GM13976 (cell line): ENCODE measurements around the gene RNF138.

Experiments
- DNase-seq: peaks from one replicate; pipeline ENCODE4 v3.0.0; 2012; ENCODE audit warnings: low spot score
- in situ Hi-C: fragments of 300-500 bp; cut with MboI; formaldehyde crosslinking; loops from one replicate; pipeline ENCODE4 v1.12.0; 2022; ENCODE audit warnings: low sequenced_read_pairs, mixed read lengths, inconsistent platforms; ENCODE audit not compliant: unreplicated experiment
- TF ChIP-seq, protein P1 (sequence below): IDR thresholded peaks from 2 replicates; pipeline ENCODE4 v1.5.1; 2012; ENCODE audit warnings: borderline replicate concordance, mild to moderate bottlenecking; ENCODE audit not compliant: insufficient read depth; ENCODE audit errors: extremely low read depth, missing control alignments, control extremely low read depth

RNF138 gene, protein sequence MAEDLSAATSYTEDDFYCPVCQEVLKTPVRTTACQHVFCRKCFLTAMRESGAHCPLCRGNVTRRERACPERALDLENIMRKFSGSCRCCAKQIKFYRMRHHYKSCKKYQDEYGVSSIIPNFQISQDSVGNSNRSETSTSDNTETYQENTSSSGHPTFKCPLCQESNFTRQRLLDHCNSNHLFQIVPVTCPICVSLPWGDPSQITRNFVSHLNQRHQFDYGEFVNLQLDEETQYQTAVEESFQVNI

DNA sequence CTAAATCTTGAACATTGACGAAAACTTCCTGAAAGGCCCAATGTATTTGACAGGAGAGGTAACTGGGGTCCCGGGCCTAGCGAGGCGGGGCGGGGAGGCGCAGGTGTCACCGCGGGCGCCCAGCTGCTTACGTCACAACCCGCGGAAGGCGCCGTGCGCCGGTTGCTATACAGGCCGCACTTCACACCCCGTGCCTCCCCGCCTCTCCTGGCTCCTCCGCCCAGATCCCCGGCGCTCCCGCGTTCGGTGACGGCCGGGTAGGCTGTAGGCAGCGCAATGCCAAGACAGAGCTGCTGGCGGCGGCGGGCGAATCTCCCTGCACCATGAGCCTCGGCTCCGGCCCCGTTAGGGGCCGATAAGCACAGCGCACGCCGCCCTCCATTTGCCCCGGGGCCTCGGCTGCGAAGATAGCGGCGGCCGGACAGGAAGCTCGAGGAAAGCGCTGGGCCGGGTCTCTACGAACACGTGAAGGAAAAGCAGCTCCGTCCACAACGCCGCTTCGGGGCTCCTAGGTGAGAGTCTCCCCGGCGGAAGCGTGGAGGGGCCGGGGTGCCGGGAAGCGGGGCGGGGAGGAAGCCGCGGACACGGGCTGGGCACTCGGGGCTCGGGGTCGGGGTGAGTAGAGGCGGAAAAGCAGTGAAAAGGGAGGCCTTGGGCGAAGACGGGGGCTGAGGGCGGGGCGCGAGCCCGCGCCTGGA lies at the start of gene RNF138:
Gene RNF138 (plus strand): TSS at position 151 of the 698 bp plus-strand sequence. CDS start 903 bp downstream, outside the sequence.
- TF ChIP-seq, protein P1, sequence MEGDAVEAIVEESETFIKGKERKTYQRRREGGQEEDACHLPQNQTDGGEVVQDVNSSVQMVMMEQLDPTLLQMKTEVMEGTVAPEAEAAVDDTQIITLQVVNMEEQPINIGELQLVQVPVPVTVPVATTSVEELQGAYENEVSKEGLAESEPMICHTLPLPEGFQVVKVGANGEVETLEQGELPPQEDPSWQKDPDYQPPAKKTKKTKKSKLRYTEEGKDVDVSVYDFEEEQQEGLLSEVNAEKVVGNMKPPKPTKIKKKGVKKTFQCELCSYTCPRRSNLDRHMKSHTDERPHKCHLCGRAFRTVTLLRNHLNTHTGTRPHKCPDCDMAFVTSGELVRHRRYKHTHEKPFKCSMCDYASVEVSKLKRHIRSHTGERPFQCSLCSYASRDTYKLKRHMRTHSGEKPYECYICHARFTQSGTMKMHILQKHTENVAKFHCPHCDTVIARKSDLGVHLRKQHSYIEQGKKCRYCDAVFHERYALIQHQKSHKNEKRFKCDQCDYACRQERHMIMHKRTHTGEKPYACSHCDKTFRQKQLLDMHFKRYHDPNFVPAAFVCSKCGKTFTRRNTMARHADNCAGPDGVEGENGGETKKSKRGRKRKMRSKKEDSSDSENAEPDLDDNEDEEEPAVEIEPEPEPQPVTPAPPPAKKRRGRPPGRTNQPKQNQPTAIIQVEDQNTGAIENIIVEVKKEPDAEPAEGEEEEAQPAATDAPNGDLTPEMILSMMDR = no peak
- in situ Hi-C loops = no loop called here

DNA sequence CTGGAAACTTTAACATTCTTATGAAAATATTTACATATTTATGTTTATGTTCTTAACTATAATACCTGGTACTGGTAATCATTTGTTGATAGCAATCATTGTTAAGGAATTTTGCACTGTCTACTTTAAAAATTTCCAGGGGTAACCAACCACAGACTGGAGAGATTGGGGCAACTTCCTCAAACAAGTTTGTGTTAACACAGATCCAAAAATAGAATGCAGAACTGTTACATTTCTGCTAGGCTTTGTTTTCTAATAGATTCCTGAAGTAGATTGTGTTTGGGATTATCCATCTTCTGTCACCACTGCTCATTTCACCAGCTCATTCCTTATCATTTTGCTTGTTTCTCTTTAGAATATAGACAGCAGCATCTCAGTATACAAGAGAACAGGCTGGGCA lies 49.3 kb upstream of the RNF138 start:
- DNase-seq = no peak
- TF ChIP-seq, protein P1 = no peak
- in situ Hi-C loops = no loop called here

More for the DNA sequence above, at the start of gene RNF138:
- DNase-seq = peak; percentile 90

DNA sequence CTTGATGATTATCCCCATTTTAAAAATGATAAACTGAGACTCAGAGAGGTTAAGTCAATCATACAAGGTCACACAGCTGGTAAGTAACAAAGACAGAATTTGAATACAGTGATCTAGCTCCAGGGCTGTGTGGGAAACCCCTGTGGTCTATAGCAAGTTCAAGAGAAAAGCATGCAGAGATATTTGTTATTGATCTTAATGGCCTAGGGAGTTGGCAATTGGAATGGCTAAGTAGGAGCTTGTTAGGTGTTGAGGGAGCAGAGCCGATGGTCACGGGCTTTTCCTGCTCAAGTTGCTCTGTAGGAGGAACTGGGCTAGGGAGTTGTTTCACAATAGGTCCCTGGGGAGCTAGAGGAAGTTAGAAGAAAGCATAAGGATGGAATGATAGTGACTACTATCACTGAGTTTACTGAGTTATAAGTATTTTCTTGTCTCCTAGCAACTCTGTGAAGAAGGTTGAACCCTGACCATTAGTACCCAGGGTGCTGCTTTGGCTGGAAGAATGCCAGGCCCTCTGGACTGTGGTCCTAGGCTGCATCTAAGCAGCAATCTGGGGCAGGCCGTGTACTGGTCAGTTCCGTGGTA lies 43.1 kb upstream of the RNF138 start:
- TF ChIP-seq, protein P1 = no peak
- in situ Hi-C loops = no loop called here
- DNase-seq = no peak

DNA sequence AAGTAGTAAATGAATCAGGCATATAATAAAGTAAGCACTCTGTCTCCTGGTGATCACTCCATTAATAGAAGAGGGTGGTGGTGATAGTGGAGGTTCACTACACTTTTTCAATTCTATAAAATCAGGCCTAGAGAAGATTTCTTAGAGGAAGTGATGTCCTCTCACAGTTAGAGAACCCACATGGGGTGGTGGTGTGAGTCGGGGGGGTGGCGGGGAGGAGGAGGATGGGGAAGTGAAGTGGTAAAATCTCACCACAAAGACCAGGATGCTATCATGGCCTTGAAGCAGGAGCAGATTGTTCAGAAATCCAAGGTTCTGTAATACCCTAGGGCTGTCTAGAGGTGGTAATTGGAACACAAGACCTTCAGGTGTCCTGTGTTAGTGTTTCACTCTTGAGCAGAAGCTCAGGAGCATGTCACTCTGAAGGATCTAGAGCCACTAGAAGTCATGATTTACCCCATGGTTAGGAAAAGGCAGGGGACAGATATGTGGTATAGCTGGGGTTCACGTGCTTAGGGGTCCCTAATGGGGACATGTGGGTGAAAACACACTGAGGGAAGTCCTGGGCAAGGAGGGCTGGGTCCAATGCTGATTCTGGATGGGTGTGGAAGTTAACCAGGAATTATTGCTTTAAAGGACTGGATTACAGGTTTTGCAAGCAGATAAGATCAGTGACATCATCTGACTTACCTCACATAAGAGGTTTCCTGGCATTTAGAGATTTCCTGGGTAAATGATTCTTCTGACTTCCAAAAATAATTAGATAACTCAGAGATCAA lies 42.1 kb upstream of the RNF138 start:
- no peak for DNase-seq
- in situ Hi-C loops = no loop called here
- TF ChIP-seq, protein P1 = no peak

DNA sequence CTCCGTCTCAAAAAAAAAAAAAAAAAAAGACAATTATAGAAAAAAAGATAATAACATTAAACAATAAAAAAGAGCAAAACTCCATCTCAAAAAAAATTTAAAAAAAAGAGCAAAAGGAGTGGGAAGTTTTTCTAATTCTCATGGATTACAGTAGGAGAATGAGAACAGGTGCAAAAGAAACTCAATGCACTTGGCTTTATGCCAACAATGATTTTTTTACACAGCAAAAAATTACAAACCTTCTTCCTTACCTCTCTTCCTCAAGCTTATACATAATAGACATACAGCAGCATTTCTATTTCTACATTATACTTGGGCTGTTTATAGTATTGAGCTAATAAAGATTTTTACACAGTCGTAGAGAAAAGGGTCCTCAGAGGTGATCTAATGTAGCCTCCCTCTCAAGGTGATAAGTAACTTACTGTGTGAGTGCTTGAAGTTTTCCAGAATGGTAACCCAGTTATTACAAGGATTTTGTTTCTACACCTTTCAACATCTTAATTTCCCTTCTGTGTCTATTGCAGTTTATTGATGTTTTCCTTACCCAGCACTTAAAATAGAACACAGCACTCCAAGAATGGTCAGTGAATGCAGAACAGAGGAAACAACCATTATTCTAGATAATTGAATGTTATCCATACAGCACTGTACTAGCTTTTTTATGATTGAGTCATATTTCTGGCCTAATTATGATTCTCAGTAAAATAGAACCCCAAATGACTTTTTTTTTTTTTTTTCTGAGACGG lies 34.9 kb upstream of the RNF138 start:
- TF ChIP-seq, protein P1 = no peak
- in situ Hi-C loops = no loop called here

More for the DNA sequence above, 34.9 kb upstream of the RNF138 start:
- DNase-seq = no peak
